Measurements from ENCODE around the gene GAS2L3. TPM values are rescaled to one million over a fixed set of nuclear protein-coding genes. Genes with fewer than 3 reads are reported as not detected.

GAS2L3 gene
- total and polyA plus RNA-seq, 12 donors: 0.43 to 5.6 (median 1.7) TPM

DNA sequence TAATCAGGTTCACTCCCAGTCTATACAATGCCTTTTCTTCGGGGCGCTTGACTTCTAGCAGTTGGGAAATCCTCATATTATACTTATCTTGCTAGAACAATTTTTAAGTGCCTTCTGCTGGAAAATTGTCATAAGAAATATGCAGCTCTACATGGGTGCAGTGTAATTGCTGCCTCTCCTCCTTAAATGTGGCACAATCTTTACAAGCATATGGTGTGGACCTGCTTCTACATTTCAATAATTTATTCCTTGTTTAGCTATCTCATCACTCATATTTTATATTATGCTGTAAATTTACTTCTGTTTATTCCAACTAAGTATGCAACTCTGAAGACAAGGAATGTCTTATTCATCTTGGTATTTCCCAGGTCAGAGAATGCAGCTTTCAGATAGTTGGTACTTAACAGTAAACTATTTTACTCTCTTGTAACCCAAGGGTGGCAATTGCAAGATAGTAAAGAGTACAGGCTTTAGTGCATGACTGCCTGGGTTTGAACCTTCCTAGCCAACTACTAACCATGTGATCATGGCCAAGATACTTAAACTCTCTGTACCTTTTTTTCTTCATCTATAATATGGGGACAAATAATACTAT, 43.6 kb upstream of the GAS2L3 start:
- ATAC-seq (no peak), DNase-seq (no peak)
- 92 to 95% methylated on average over 2 of the region's 2 CpGs for WGBS, 2 donors
- intact Hi-C loops (cut with DNase I): no loop called here
- H3K27me3 ChIP-seq: peaks cover 0 to 3% (median 0%) of the 10 kb centered on the region in 7 donors
- no peak overlapping the region for H3K27ac ChIP-seq
- H3K9me3 ChIP-seq: no peaks in the 10 kb centered on the region
- no peaks in the 10 kb centered on the region for H3K36me3 ChIP-seq
- H3K4me1 ChIP-seq: no peaks in the 10 kb centered on the region
- no peak overlapping the region for H3K4me3 ChIP-seq
- TF ChIP-seq, protein P1, sequence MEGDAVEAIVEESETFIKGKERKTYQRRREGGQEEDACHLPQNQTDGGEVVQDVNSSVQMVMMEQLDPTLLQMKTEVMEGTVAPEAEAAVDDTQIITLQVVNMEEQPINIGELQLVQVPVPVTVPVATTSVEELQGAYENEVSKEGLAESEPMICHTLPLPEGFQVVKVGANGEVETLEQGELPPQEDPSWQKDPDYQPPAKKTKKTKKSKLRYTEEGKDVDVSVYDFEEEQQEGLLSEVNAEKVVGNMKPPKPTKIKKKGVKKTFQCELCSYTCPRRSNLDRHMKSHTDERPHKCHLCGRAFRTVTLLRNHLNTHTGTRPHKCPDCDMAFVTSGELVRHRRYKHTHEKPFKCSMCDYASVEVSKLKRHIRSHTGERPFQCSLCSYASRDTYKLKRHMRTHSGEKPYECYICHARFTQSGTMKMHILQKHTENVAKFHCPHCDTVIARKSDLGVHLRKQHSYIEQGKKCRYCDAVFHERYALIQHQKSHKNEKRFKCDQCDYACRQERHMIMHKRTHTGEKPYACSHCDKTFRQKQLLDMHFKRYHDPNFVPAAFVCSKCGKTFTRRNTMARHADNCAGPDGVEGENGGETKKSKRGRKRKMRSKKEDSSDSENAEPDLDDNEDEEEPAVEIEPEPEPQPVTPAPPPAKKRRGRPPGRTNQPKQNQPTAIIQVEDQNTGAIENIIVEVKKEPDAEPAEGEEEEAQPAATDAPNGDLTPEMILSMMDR (IDR thresholded peaks at IDR 0.05): no peak

DNA sequence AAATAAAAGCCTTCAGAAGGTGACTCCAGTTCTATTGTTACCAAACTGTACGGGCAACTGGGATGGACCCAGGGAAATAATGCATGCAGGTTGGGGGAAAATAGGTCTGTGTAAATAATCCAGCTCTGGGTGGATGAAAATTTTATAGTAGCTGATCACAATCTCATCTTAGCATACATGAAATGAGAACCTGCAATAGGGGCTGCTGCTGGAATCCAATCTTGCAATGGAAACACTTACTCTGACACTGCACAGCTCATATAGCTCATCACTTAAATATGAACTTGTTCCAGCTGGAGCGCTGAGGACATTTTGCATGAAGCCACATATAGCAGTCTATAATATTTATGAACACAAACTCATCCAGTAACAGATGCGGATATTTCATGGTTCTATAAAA, 40.1 kb upstream of the GAS2L3 start:
- no peaks in the 10 kb centered on the region for H3K4me1 ChIP-seq
- no peak for DNase-seq
- ATAC-seq: no peak
- WGBS, 2 donors: 78 to 81% methylated on average over 3 of the region's 3 CpGs
- no peaks in the 10 kb centered on the region for H3K36me3 ChIP-seq
- peaks cover 0 to 3% (median 0%) of the 10 kb centered on the region in 7 donors for H3K27me3 ChIP-seq
- H3K9me3 ChIP-seq: no peaks in the 10 kb centered on the region
- no peak overlapping the region for H3K27ac ChIP-seq
- intact Hi-C loops (cut with DNase I): no loop called here
- TF ChIP-seq, protein P1 (IDR thresholded peaks at IDR 0.05): no peak
- H3K4me3 ChIP-seq: no peak overlapping the region

DNA sequence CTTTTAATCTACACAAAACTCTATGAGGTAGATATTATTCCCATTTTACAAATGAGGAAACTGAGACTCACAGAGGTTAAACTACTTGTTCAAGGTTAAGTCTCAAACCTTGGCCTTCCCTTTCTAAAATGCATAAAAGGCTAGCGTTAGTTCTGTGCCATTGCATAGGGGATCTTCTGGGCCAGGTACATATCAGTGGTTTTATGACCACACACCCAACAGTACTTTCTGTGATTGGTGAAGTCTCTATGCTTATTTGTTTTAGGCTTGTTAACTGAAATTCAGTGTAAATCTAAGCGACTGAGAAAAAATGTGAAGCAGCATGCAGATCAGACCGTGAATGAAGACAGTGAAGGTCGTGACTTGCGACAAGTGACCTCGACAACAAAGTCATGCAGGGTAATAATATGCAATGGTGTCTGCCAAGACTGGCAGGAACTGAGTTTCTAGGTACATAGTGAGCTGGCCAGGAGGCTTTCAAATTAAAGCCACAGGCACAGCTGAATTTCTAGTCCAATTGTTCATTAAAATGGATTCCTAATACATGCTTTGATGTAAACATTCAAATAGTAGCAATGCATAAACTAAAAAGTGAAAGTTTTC, 38.8 kb upstream of the GAS2L3 start:
- Histone ChIP-seq H3K36me3 (no peaks in the 10 kb centered on the region), H3K27me3 (peaks cover 0 to 3% (median 0%) of the 10 kb centered on the region in 7 donors), H3K27ac (no peak overlapping the region), H3K9me3 (no peaks in the 10 kb centered on the region), H3K4me1 (no peaks in the 10 kb centered on the region), H3K4me3 (no peak overlapping the region)
- 74% methylated on average over 6 of the region's 6 CpGs for WGBS, 2 donors
- TF ChIP-seq, protein P1 (IDR thresholded peaks at IDR 0.05): no peak
- ATAC-seq (no peak), DNase-seq (no peak)
- intact Hi-C loops (cut with DNase I): no loop called here

DNA sequence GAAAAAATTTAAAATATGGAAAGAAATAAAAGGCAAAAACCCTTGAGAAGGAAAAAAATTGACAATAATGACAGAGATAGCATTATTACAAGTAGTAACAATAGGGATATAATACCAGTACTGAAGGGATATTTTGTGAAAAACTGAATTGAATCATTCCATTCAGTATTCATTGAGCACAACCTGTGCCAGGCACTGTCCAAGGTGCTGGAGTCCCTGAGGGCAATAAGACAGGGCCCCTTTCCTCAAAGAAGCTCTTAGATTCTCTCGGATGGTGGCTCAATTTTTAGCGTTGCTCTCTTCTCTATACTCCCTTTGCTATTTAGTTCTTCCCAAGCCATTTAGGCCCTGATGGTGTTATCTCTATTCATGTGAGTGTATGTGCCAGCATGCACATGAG, 34.3 kb upstream of the GAS2L3 start:
- Histone ChIP-seq H3K4me1 (no peaks in the 10 kb centered on the region), H3K36me3 (no peaks in the 10 kb centered on the region), H3K9me3 (no peaks in the 10 kb centered on the region), H3K27me3 (peaks cover 0 to 3% (median 0%) of the 10 kb centered on the region in 7 donors), H3K27ac (no peak overlapping the region), H3K4me3 (no peak overlapping the region)
- intact Hi-C loops (cut with DNase I): no loop called here
- WGBS, 2 donors: 29 to 38% methylated on average over 2 of the region's 2 CpGs
- no peak for ATAC-seq
- TF ChIP-seq, protein P1 (IDR thresholded peaks at IDR 0.05): no peak
- DNase-seq: peak in 1 of 2 donors; percentile 10
